K562 (cell line): ENCODE measurements around the gene DCP2. TPM values are rescaled to one million over a fixed set of nuclear protein-coding genes. Genes with fewer than 3 reads are reported as not detected.

Source experiments
- ATAC-seq: fragments of 200-7000 bp; cut with Tn5 transposase; 3 replicates; pipeline ENCODE4 v1.9.1; 2020; ENCODE audit warnings: moderate library complexity
- BruUV-seq: library from RNA; stranded (reverse); fragments of 400-500 nt; replicated peaks from 2 replicates; lab custom pipeline; 2021; lab: Mats Ljungman, UMichigan
- CTCF ChIA-PET: fragments of 300-600 bp; formaldehyde crosslinking; extraction: SDS; loops from one replicate; lab custom pipeline; 2021; ENCODE audit warnings: low intra/inter-chr PET ratio; lab: Yijun Ruan, JAX
- POLR2A ChIA-PET: fragments of 300-600, 350-650 bp; sonication (Branson Sonifier 250); formaldehyde crosslinking; extraction: SDS; loops from one replicate; lab custom pipeline; 2021; ENCODE audit warnings: antibody characterized with exemption, inconsistent platforms; lab: Yijun Ruan, JAX
- DNase-seq, 4 experiments: peaks; one replicate each; pipeline versions ENCODE4 v3.0.0 to v3.0.0-alpha.2; 2011 to 2018; ENCODE audit warnings: low spot score in 3 of 4, mixed read lengths in 3 of 4; ENCODE audit errors: extremely low read depth in 1 of 4
- FAIRE-seq: peaks from 2 replicates; lab custom pipeline; 2011; peaks lifted over from hg19 to GRCh38; lab: Jason Lieb, UNC
- H2AFZ ChIP-seq: 2 replicates; pipeline ENCODE4 v1.6.0; 2011; ENCODE audit warnings: low read depth, low read length, control low read depth, inconsistent platforms
- H3K27ac ChIP-seq: fragments of 200-600 bp; 3 replicates; pipeline ENCODE4 v1.8.0; 2011; ENCODE audit warnings: low read depth, mild to moderate bottlenecking, control low read depth, inconsistent platforms, low read length, moderate library complexity, mixed read lengths; ENCODE audit errors: extremely low read depth
- H3K27me3 ChIP-seq, 2 experiments: fragments of 300-600 bp in 1 of 2; 2 replicates in 1 of 2; 3 replicates in 1 of 2; pipeline versions ENCODE4 v1.6.0 to v1.8.0; 2011; ENCODE audit warnings: inconsistent platforms in 2 of 2, low read length in 2 of 2, mild to moderate bottlenecking in 1 of 2, mixed read lengths in 1 of 2, moderate library complexity in 1 of 2; ENCODE audit not compliant: control insufficient read depth in 2 of 2, insufficient read depth in 2 of 2
- H3K36me3 ChIP-seq: fragments of 300-600 bp; 3 replicates; pipeline ENCODE4 v1.8.0; 2011; ENCODE audit warnings: mild to moderate bottlenecking, low read length, inconsistent platforms; ENCODE audit not compliant: control insufficient read depth, insufficient read depth
- H3K4me1 ChIP-seq, 2 experiments: fragments of 200-600 bp in 1 of 2; replicated peaks in 1 of 2; 2 replicates in 1 of 2; 3 replicates in 1 of 2; pipeline versions ENCODE4 v1.5.1 to v1.8.0; 2011; ENCODE audit warnings: inconsistent platforms in 2 of 2, low read length in 2 of 2, mild to moderate bottlenecking in 1 of 2, mixed read lengths in 1 of 2, moderate library complexity in 1 of 2; ENCODE audit not compliant: control insufficient read depth in 2 of 2, insufficient read depth in 2 of 2
- H3K4me2 ChIP-seq: 2 replicates; pipeline ENCODE4 v1.6.1; 2011; ENCODE audit warnings: low read length, control low read depth, inconsistent platforms, mixed read lengths; ENCODE audit not compliant: insufficient read depth
- H3K4me3 ChIP-seq: fragments of 200-600 bp; sonication (generic), shearing (Covaris generic); 2 replicates; pipeline ENCODE4 v1.5.1; 2016; ENCODE audit warnings: control low read depth, inconsistent platforms
- H3K79me2 ChIP-seq: fragments of 200-600 bp; 3 replicates; pipeline ENCODE4 v1.8.0; 2011; ENCODE audit warnings: low read length, inconsistent platforms; ENCODE audit not compliant: control insufficient read depth, insufficient read depth
- H3K9ac ChIP-seq, 2 experiments: 2 replicates each; pipeline versions ENCODE4 v1.6.0 to v1.6.1; 2011; ENCODE audit warnings: low read depth in 2 of 2, low read length in 2 of 2, control low read depth in 1 of 2, inconsistent platforms in 1 of 2, mild to moderate bottlenecking in 1 of 2, mixed read lengths in 1 of 2; ENCODE audit not compliant: insufficient read depth in 1 of 2
- H3K9me1 ChIP-seq: one replicate; pipeline ENCODE4 v1.6.0; 2011; ENCODE audit warnings: inconsistent platforms, mild to moderate bottlenecking, low read length, moderate library complexity; ENCODE audit not compliant: control insufficient read depth, insufficient read depth
- H3K9me3 ChIP-seq: replicated peaks from 2 replicates; pipeline ENCODE4 v1.5.1; 2011; ENCODE audit warnings: low read depth, low read length, inconsistent platforms; ENCODE audit not compliant: control insufficient read depth, insufficient read depth
- H4K20me1 ChIP-seq: replicated peaks from 2 replicates; pipeline ENCODE4 v1.6.1; 2011; ENCODE audit warnings: low read length, inconsistent platforms, mixed read lengths; ENCODE audit not compliant: control insufficient read depth, insufficient read depth
- ARID2 ChIP-seq: fragments of 450-650 bp; IDR thresholded peaks from 2 replicates; pipeline ENCODE4 v1.6.1; 2017; ENCODE audit warnings: antibody characterized with exemption, mild to moderate bottlenecking
- CBFB ChIP-seq: sonication (generic); formaldehyde crosslinking; IDR thresholded peaks from 2 replicates; pipeline ENCODE4 v1.4.0; 2020; ENCODE audit warnings: mild to moderate bottlenecking, missing genetic modification reagents
- ESRRA ChIP-seq: fragments of 450-650 bp; IDR thresholded peaks from 2 replicates; pipeline ENCODE4 v1.6.1; 2014; ENCODE audit warnings: low read depth, mild to moderate bottlenecking, moderate library complexity, borderline replicate concordance
- ILK ChIP-seq: fragments of 450-650 bp; IDR thresholded peaks from 2 replicates; pipeline ENCODE4 v1.6.1; 2016; ENCODE audit warnings: missing genetic modification characterization, low read depth, mild to moderate bottlenecking, missing compliant biosample characterization, moderate library complexity, borderline replicate concordance
- POLR2AphosphoS2 ChIP-seq: IDR thresholded peaks from 2 replicates; pipeline ENCODE4 v1.6.1; 2012; ENCODE audit warnings: low read length, improper control_type of control experiment
- U2AF1 ChIP-seq: fragments of 200-400 bp; formaldehyde crosslinking; optimal IDR thresholded peaks from 2 replicates; pipeline ENCODE3; 2017; ENCODE audit warnings: mild to moderate bottlenecking, low read depth, low read length, moderate library complexity
- ZNF140 ChIP-seq: fragments of 250-450 bp; sonication (Bioruptor Pico); IDR thresholded peaks from 2 replicates; pipeline ENCODE4 v1.8.0; 2021; ENCODE audit warnings: moderate library complexity, mild to moderate bottlenecking, inconsistent platforms
- ZNF212 ChIP-seq: fragments of 450-650 bp; formaldehyde crosslinking; IDR thresholded peaks from 2 replicates; pipeline ENCODE4 v1.4.0; 2020; ENCODE audit warnings: mild to moderate bottlenecking
- ZNF445 ChIP-seq: fragments of 250-450 bp; sonication (Bioruptor Pico); IDR thresholded peaks from 2 replicates; pipeline ENCODE4 v1.4.0; 2020; ENCODE audit warnings: low read depth, mild to moderate bottlenecking, moderate library complexity
- ZZZ3 ChIP-seq: fragments of 450-650 bp; IDR thresholded peaks from 2 replicates; pipeline ENCODE4 v1.6.1; 2016; ENCODE audit warnings: antibody characterized with exemption, mild to moderate bottlenecking, moderate library complexity
- WGBS: fragments of 100-300 bp; shearing (Covaris generic); methylation state at CpG from one replicate; pipeline ENCODE4 v1.1.6; 2016; ENCODE audit warnings: low coverage, mixed read lengths; ENCODE audit not compliant: insufficient coverage; ENCODE audit errors: missing lambda C conversion rate; 5-methylcytosine and 5-hydroxymethylcytosine counted together
- in situ Hi-C: fragments of 300-500 bp; cut with MboI; formaldehyde crosslinking; loops from 4 replicates; pipeline ENCODE4 v1.15.0; 2018; ENCODE audit warnings: inconsistent platforms, mixed read lengths
- intact Hi-C: fragments of 100-400 bp; cut with micrococcal nuclease; formaldehyde crosslinking; loops from 2 replicates; pipeline ENCODE4 v1.14.2; 2022
- polyA plus RNA-seq, 8 experiments: library from polyadenylated mRNA; depleted of rRNA in 4 of 8; stranded (reverse) in 5 of 8; unstranded in 3 of 8; fragments of >200 nt; fragmentation: Nextera tagmentation in 2 of 8; fragmentation: Illumina TruSeq in 1 of 8; extraction: Ambion mirVana in 2 of 8; extraction: Trizol in 1 of 8; gene quantifications; 2 replicates each; pipeline versions ENCODE4 v1.2.1 to v1.2.3, GENCODE V29; 2011 to 2014; ENCODE audit warnings: inconsistent platforms in 1 of 8, missing spikeins in 1 of 8
- total RNA-seq, 7 experiments: library from RNA; depleted of rRNA in 6 of 7; stranded (reverse); fragments of >200 nt in 6 of 7; fragmentation: Illumina TruSeq in 2 of 7; extraction: Trizol in 2 of 7; gene quantifications; 2 replicates each; pipeline versions ENCODE4 v1.2.1 to v1.2.3, GENCODE V29; 2011 to 2021; ENCODE audit warnings: low replicate concordance in 1 of 7
- TF ChIP-seq, protein P1 (sequence below): IDR thresholded peaks from 2 replicates; pipeline ENCODE4 v1.6.1; 2011; ENCODE audit not compliant: insufficient read length; ENCODE audit errors: extremely low read depth
- TF ChIP-seq, protein P2 (sequence below): sonication (generic); formaldehyde crosslinking; IDR thresholded peaks from 2 replicates; pipeline ENCODE4 v1.5.0; 2020; ENCODE audit warnings: missing genetic modification reagents

DCP2 gene
- total and polyA plus RNA-seq, 9 of the 15 experiments (the other 6 are each of a cell fraction or from before 2014, with no cell fraction given) = 25.9 to 109 (median 46.7) TPM

DNA sequence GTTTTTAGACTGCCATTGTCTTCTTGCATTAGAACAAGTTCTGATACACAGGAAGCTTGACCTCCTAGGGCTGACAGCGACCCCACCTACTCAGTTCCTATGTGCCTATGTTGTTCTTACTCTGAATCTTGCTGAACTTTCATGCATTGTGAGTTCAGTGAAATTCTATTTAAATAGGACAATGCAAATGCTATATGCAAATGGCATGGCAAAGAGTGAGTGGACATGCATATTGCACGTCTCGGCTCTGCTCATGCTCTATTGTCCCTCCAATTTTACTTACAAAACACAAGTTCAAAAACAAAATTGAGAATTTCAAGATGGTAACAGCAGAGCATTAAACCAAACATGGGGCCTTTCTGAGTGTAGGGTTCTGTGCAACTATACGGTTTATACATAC is 5.3 kb upstream of the DCP2 start:
- Histone ChIP-seq H3K9me3 (no peaks in the 10 kb centered on the region), H3K4me3 (no peak overlapping the region), H3K27ac (no peak overlapping the region), H3K27me3 (no peaks in the 10 kb centered on the region), H3K79me2 (no peaks in the 10 kb centered on the region), H3K9ac (no peak overlapping the region), H3K4me1 (peaks cover 21 to 43% of the 10 kb centered on the region in 2 experiments), H4K20me1 (no peaks in the 10 kb centered on the region), H3K4me2 (no peak overlapping the region), H3K9me1 (no peaks in the 10 kb centered on the region), H2AFZ (no peak overlapping the region; the same call in 1 of the 2 replicates), H3K36me3 (no peaks in the 10 kb centered on the region)
- ChIA-PET POLR2A (no interaction called here), CTCF (no interaction called here)
- DNase-seq (no peak), ATAC-seq (no peak), FAIRE-seq (no peak)
- WGBS = 84% methylated on average over 4 of the region's 4 CpGs
- BruUV-seq = no TSS peak
- intact Hi-C loops = loop anchor here (10.0 kb wide), 1 partner anchor 416 kb away; no protein-coding TSS in a partner anchor
- in situ Hi-C loops = no loop called here
- TF ChIP-seq ARID2 (no peak), ZNF445 (no peak), U2AF1 (no peak), ZNF140 (CRISPR knock-in tag) (no peak), ZZZ3 (no peak), POLR2AphosphoS2 (no peak), ILK (tag) (no peak), ESRRA (no peak), ZNF212 (CRISPR knock-in tag) (no peak), CBFB (no peak)
- TF ChIP-seq, protein P1, sequence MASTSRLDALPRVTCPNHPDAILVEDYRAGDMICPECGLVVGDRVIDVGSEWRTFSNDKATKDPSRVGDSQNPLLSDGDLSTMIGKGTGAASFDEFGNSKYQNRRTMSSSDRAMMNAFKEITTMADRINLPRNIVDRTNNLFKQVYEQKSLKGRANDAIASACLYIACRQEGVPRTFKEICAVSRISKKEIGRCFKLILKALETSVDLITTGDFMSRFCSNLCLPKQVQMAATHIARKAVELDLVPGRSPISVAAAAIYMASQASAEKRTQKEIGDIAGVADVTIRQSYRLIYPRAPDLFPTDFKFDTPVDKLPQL = no peak
- TF ChIP-seq, protein P2, sequence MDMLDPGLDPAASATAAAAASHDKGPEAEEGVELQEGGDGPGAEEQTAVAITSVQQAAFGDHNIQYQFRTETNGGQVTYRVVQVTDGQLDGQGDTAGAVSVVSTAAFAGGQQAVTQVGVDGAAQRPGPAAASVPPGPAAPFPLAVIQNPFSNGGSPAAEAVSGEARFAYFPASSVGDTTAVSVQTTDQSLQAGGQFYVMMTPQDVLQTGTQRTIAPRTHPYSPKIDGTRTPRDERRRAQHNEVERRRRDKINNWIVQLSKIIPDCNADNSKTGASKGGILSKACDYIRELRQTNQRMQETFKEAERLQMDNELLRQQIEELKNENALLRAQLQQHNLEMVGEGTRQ (CRISPR knock-in tag) = no peak
